Measurements from ENCODE around the gene ANXA6. TPM values are rescaled to one million over a fixed set of nuclear protein-coding genes. Genes with fewer than 3 reads are reported as not detected.

Gene ANXA6
- total and polyA plus RNA-seq, 9 of the 15 experiments (the other 6 are each of a cell fraction or from before 2014, with no cell fraction given), result 0.70 to 13.2 (median 8.3) TPM

- TF ChIP-seq THRB (CRISPR knock-in tag; conservative IDR thresholded peaks at IDR 0.05), result no peak
- TF ChIP-seq ZNF785 (CRISPR knock-in tag; IDR thresholded peaks at IDR 0.05), result no peak
- TF ChIP-seq HSF4 (CRISPR knock-in tag; IDR thresholded peaks at IDR 0.05; ENCODE audit: borderline replicate concordance), result no peak
- TF ChIP-seq TEAD4 (IDR thresholded peaks at IDR 0.05; ENCODE audit: low read length), result 0 out of 2 replicates have a peak, but pooled peaks have one; percentile 9
- no peak for TF ChIP-seq TEAD4 (CRISPR knock-in tag; IDR thresholded peaks at IDR 0.05; ENCODE audit: borderline replicate concordance)
- peak in 1 of 2 experiments; percentile 61; a peak in 2 of 4 replicates for TF ChIP-seq MAZ (CRISPR knock-in tag; conservative IDR thresholded peaks at IDR 0.05 in 1 of 2, IDR thresholded peaks at IDR 0.05 in 1 of 2)
- peak; percentile 99 for TF ChIP-seq SMC3 (conservative IDR thresholded peaks at IDR 0.05; ENCODE audit: insufficient read depth, low read depth, low read length)
- TF ChIP-seq CLOCK (CRISPR knock-in tag; IDR thresholded peaks at IDR 0.05; ENCODE audit: borderline replicate concordance), result no peak
- 0 out of 2 replicates have a peak, but pooled peaks have one; percentile 49 for TF ChIP-seq XRCC5 (IDR thresholded peaks at IDR 0.05; ENCODE audit: low read depth, low read length)
- TF ChIP-seq ZNF24 (IDR thresholded peaks at IDR 0.05), result no peak
- peak; percentile 40; the same call in 1 of the 2 replicates for TF ChIP-seq ZNF197 (CRISPR knock-in tag; IDR thresholded peaks at IDR 0.05; ENCODE audit: low read depth)
- no peak for TF ChIP-seq SIN3B (IDR thresholded peaks at IDR 0.05; ENCODE audit: low read depth)
- TF ChIP-seq ZNF717 (CRISPR knock-in tag; IDR thresholded peaks at IDR 0.05), result no peak
- TF ChIP-seq ZNF280B (CRISPR knock-in tag; IDR thresholded peaks at IDR 0.05), result no peak
- TF ChIP-seq RNF2 (IDR thresholded peaks at IDR 0.05), result no peak
- TF ChIP-seq SRF (CRISPR knock-in tag; IDR thresholded peaks at IDR 0.05), result 0 out of 4 replicates have a peak, but pooled peaks of 1 of the 2 experiments have one; percentile 36
- no peak for TF ChIP-seq FOXK1 (CRISPR knock-in tag; IDR thresholded peaks at IDR 0.05; ENCODE audit: borderline replicate concordance)
- TF ChIP-seq SMAD2 (IDR thresholded peaks at IDR 0.05; ENCODE audit: low read depth, low read length), result no peak
- peak; percentile 86 for TF ChIP-seq CC2D1A (IDR thresholded peaks at IDR 0.05)
- no peak for TF ChIP-seq MTF1 (CRISPR knock-in tag; IDR thresholded peaks at IDR 0.05; ENCODE audit: borderline replicate concordance)
- no peak for TF ChIP-seq HES1 (IDR thresholded peaks at IDR 0.05; ENCODE audit: low read depth)
- TF ChIP-seq ZC3H11A (IDR thresholded peaks at IDR 0.05; ENCODE audit: low read depth, low read length), result no peak
Observed at GRCh38 chr5:151115272-151115905, 42.2 kb downstream of the ANXA6 start (continued).
